DND-41 (cell line): ENCODE measurements around the gene CLDN9.

Experiments used
- ATAC-seq: fragments of 200-7000 bp; cut with Tn5 transposase; 3 replicates; pipeline ENCODE4 v1.9.1; 2021; ENCODE audit warnings: low read depth; ENCODE audit not compliant: insufficient read depth
- DNase-seq: peaks from one replicate; pipeline ENCODE4 v3.0.0-alpha.2; 2020
- H2AFZ ChIP-seq: 2 replicates; pipeline ENCODE4 v1.6.0; 2012; ENCODE audit warnings: low read depth, low read length
- H3K27ac ChIP-seq: 2 replicates; pipeline ENCODE4 v1.5.1; 2012; ENCODE audit warnings: low read length, inconsistent platforms
- H3K27me3 ChIP-seq: fragments of 200-600 bp; sonication (generic); 2 replicates; pipeline ENCODE4 v1.6.0; 2012; ENCODE audit warnings: low read length, mild to moderate bottlenecking, inconsistent platforms; ENCODE audit not compliant: insufficient read depth, poor library complexity
- H3K36me3 ChIP-seq: 2 replicates; pipeline ENCODE4 v1.5.1; 2012; ENCODE audit warnings: low read length, inconsistent platforms; ENCODE audit not compliant: insufficient read depth
- H3K4me1 ChIP-seq: 2 replicates; pipeline ENCODE4 v1.5.1; 2012; ENCODE audit warnings: mild to moderate bottlenecking, low read length; ENCODE audit not compliant: insufficient read depth
- H3K4me2 ChIP-seq: 2 replicates; pipeline ENCODE4 v1.6.0; 2012; ENCODE audit warnings: mild to moderate bottlenecking, moderate library complexity, low read length, inconsistent platforms; ENCODE audit not compliant: insufficient read depth
- H3K4me3 ChIP-seq, 2 experiments: fragments of 200-600 bp in 1 of 2; shearing (Covaris generic) in 1 of 2; 2 replicates each; pipeline ENCODE4 v1.5.1; 2012 to 2016; ENCODE audit warnings: inconsistent platforms in 2 of 2, low read length in 2 of 2, mild to moderate bottlenecking in 2 of 2, low read depth in 1 of 2, moderate library complexity in 1 of 2
- H3K79me2 ChIP-seq: 2 replicates; pipeline ENCODE4 v1.6.0; 2012; ENCODE audit warnings: low read length, inconsistent platforms; ENCODE audit not compliant: insufficient read depth
- H3K9ac ChIP-seq: 2 replicates; pipeline ENCODE4 v1.6.0; 2012; ENCODE audit warnings: low read depth, mild to moderate bottlenecking, inconsistent platforms, low read length, moderate library complexity
- H3K9me3 ChIP-seq: 2 replicates; pipeline ENCODE4 v1.5.1; 2012; ENCODE audit warnings: low read length, moderate library complexity, mild to moderate bottlenecking, inconsistent platforms; ENCODE audit not compliant: insufficient read depth, severe bottlenecking
- H4K20me1 ChIP-seq: 2 replicates; pipeline ENCODE4 v1.6.0; 2012; ENCODE audit warnings: low read length; ENCODE audit not compliant: insufficient read depth
- CTCF ChIP-seq: IDR thresholded peaks from 2 replicates; pipeline ENCODE4 v1.5.1; 2012; ENCODE audit warnings: borderline replicate concordance, low read length, moderate library complexity, mild to moderate bottlenecking; ENCODE audit not compliant: poor library complexity, severe bottlenecking; ENCODE audit errors: extremely low read depth
- EZH2 ChIP-seq: IDR thresholded peaks from 3 replicates; pipeline ENCODE4 v1.6.1; 2012; ENCODE audit warnings: borderline replicate concordance, low read depth, mild to moderate bottlenecking, moderate library complexity, low read length, inconsistent platforms; ENCODE audit not compliant: severe bottlenecking

Gene CLDN9

GRCh38 chr16:3056336-3057180 is 43.8 kb downstream of the CLDN9 start:
- peak overlapping the region; percentile 83; the same call in 1 of the 2 replicates for H3K9ac ChIP-seq
- peaks cover 23% of the 10 kb centered on the region for H3K79me2 ChIP-seq
- peaks cover 15% of the 10 kb centered on the region; the same call in 1 of the 2 replicates for H4K20me1 ChIP-seq
- H3K4me3 ChIP-seq = no peak overlapping the region
- no peaks in the 10 kb centered on the region for H3K9me3 ChIP-seq
- H3K27ac ChIP-seq = no peak overlapping the region
- H3K4me2 ChIP-seq = no peak overlapping the region
- H3K4me1 ChIP-seq = peaks cover 39% of the 10 kb centered on the region
- H3K36me3 ChIP-seq = peaks cover 37% of the 10 kb centered on the region
- TF ChIP-seq CTCF = no peak
- TF ChIP-seq EZH2 = no peak
- H3K27me3 ChIP-seq = no peaks in the 10 kb centered on the region
- H2AFZ ChIP-seq = no peak overlapping the region
- DNase-seq (no peak), ATAC-seq (no peak)

GRCh38 chr16:3057181-3058138 is 44.7 kb downstream of the CLDN9 start:
- Histone ChIP-seq H3K4me1 (peaks cover 39% of the 10 kb centered on the region), H3K9me3 (no peaks in the 10 kb centered on the region), H2AFZ (no peak overlapping the region), H3K9ac (peak overlapping the region; percentile 83; the same call in 1 of the 2 replicates), H4K20me1 (peaks cover 15% of the 10 kb centered on the region; the same call in 1 of the 2 replicates), H3K4me3 (peak overlapping the region in 1 of 2 experiments; percentile 74; a peak in 2 of 4 replicates), H3K36me3 (peaks cover 37% of the 10 kb centered on the region), H3K4me2 (peak overlapping the region; percentile 83), H3K79me2 (peaks cover 23% of the 10 kb centered on the region), H3K27me3 (no peaks in the 10 kb centered on the region), H3K27ac (no peak overlapping the region; the same call in 1 of the 2 replicates)
- DNase-seq = no peak
- TF ChIP-seq EZH2 (no peak), CTCF (no peak)
- no peak for ATAC-seq

GRCh38 chr16:3058139-3059030 is 45.7 kb downstream of the CLDN9 start:
- no peak for TF ChIP-seq EZH2
- peak; percentile 31 for TF ChIP-seq CTCF
- H3K36me3 ChIP-seq = peaks cover 37% of the 10 kb centered on the region
- peaks cover 23% of the 10 kb centered on the region for H3K79me2 ChIP-seq
- ATAC-seq = peak; percentile 28
- peak overlapping the region; percentile 81 for H3K27ac ChIP-seq
- H3K4me1 ChIP-seq = peaks cover 32% of the 10 kb centered on the region
- DNase-seq = peak; percentile 55
- H2AFZ ChIP-seq = peak overlapping the region; percentile 61; the same call in 1 of the 2 replicates
- H3K9me3 ChIP-seq = no peaks in the 10 kb centered on the region
- peak overlapping the region; percentile 51 to 74 for H3K4me3 ChIP-seq
- H3K27me3 ChIP-seq = no peaks in the 10 kb centered on the region
- H3K9ac ChIP-seq = peak overlapping the region; percentile 83
- H3K4me2 ChIP-seq = peak overlapping the region; percentile 83
- peaks cover 15% of the 10 kb centered on the region; the same call in 1 of the 2 replicates for H4K20me1 ChIP-seq
